ENCODE data around the gene ANXA11. TPM values are rescaled to one million over a fixed set of nuclear protein-coding genes. Genes with fewer than 3 reads are reported as not detected.

ANXA11 gene
- total RNA-seq, 6 experiments from 2014 or later, result 253 to 361 (median 336) TPM

- Mint-ChIP-seq H3K27me3 (ENCODE audit: insufficient read depth) (no peaks in the 10 kb centered on the region), H3K4me1 (ENCODE audit: low read depth) (peaks cover 46% of the 10 kb centered on the region), H3K27ac (no peak overlapping the region)
Measured at GRCh38 chr10:80173466-80173865, 31.9 kb downstream of the ANXA11 start.

GRCh38 chr10:80172896-80173295 lies 32.4 kb downstream of the ANXA11 start:
- no peaks in the 10 kb centered on the region for H3K9me3 Mint-ChIP-seq
- TF ChIP-seq CTCF (IDR thresholded peaks at IDR 0.05), result no peak
- H3K4me1 Mint-ChIP-seq (ENCODE audit: low read depth), result peaks cover 46% of the 10 kb centered on the region
- H3K4me3 Mint-ChIP-seq, result no peak overlapping the region
- H3K27me3 Mint-ChIP-seq (ENCODE audit: insufficient read depth), result no peaks in the 10 kb centered on the region
- peaks cover 12% of the 10 kb centered on the region for H3K36me3 Mint-ChIP-seq (ENCODE audit: low read depth)
- no peak for DNase-seq
- H3K27ac Mint-ChIP-seq, result no peak overlapping the region

More at GRCh38 chr10:80173466-80173865, 31.9 kb downstream of the ANXA11 start:
- H3K36me3 Mint-ChIP-seq (ENCODE audit: low read depth), result peaks cover 12% of the 10 kb centered on the region
- no peak for DNase-seq
- no peak overlapping the region for H3K4me3 Mint-ChIP-seq
- TF ChIP-seq CTCF (IDR thresholded peaks at IDR 0.05), result no peak
- no peaks in the 10 kb centered on the region for H3K9me3 Mint-ChIP-seq

GRCh38 chr10:80171248-80171660 lies 34.1 kb downstream of the ANXA11 start:
- no peaks in the 10 kb centered on the region for H3K9me3 Mint-ChIP-seq
- no peak for TF ChIP-seq CTCF (IDR thresholded peaks at IDR 0.05)
- H3K4me1 Mint-ChIP-seq (ENCODE audit: low read depth), result peaks cover 47% of the 10 kb centered on the region
- no peak for DNase-seq
- no peak overlapping the region; the same call in 1 of the 2 replicates for H3K4me3 Mint-ChIP-seq
- H3K27me3 Mint-ChIP-seq (ENCODE audit: insufficient read depth), result no peaks in the 10 kb centered on the region
- peak overlapping the region; percentile 22; the same call in 1 of the 2 replicates for H3K27ac Mint-ChIP-seq
- peaks cover 15% of the 10 kb centered on the region for H3K36me3 Mint-ChIP-seq (ENCODE audit: low read depth)

- DNase-seq, result no peak
- TF ChIP-seq CTCF (IDR thresholded peaks at IDR 0.05), result no peak
- Mint-ChIP-seq H3K27me3 (ENCODE audit: insufficient read depth) (no peaks in the 10 kb centered on the region; the same call in 1 of the 2 replicates), H3K36me3 (ENCODE audit: low read depth) (peaks cover 21% of the 10 kb centered on the region), H3K9me3 (no peaks in the 10 kb centered on the region), H3K4me3 (no peak overlapping the region), H3K27ac (peak overlapping the region; percentile 16; the same call in 1 of the 2 replicates), H3K4me1 (ENCODE audit: low read depth) (peaks cover 53% of the 10 kb centered on the region)
Measured at GRCh38 chr10:80170641-80171040, 34.7 kb downstream of the ANXA11 start.

- DNase-seq, result no peak
- TF ChIP-seq CTCF (IDR thresholded peaks at IDR 0.05), result no peak
- H3K4me1 Mint-ChIP-seq (ENCODE audit: low read depth), result peaks cover 59% of the 10 kb centered on the region
- peak overlapping the region; percentile 26 for H3K27ac Mint-ChIP-seq
- no peaks in the 10 kb centered on the region; the same call in 1 of the 2 replicates for H3K27me3 Mint-ChIP-seq (ENCODE audit: insufficient read depth)
- H3K36me3 Mint-ChIP-seq (ENCODE audit: low read depth), result peaks cover 28% of the 10 kb centered on the region
- H3K4me3 Mint-ChIP-seq, result no peak overlapping the region
- no peaks in the 10 kb centered on the region for H3K9me3 Mint-ChIP-seq
Measured at GRCh38 chr10:80170026-80170425, 35.3 kb downstream of the ANXA11 start.

Measured in HFFc6 (cell line).